Subcutaneous abdominal adipose tissue (tissue), 5 donors: ENCODE data around the gene FBXO31.
"Not testable (repeated sequence)": the region's sequence is repeated elsewhere in the genome, so short reads cannot be mapped to it uniquely, and the experiment has no call there.

Experiments used
- H3K27ac ChIP-seq: one replicate; pipeline ENCODE4 v1.7.0; 2013; ENCODE audit warnings: low read depth, mild to moderate bottlenecking, inconsistent platforms, low read length, moderate library complexity
- H3K27me3 ChIP-seq, 5 donors: one replicate each; pipeline ENCODE4 v1.7.0; 2013; ENCODE audit warnings: low read length in 5 of 5, inconsistent platforms in 1 of 5; ENCODE audit not compliant: control insufficient read depth in 5 of 5, insufficient read depth in 4 of 5
- H3K36me3 ChIP-seq, 5 donors: one replicate each; pipeline ENCODE4 v1.7.0; 2013; ENCODE audit warnings: low read length in 5 of 5; ENCODE audit not compliant: control insufficient read depth in 5 of 5, insufficient read depth in 5 of 5
- H3K4me1 ChIP-seq, 5 donors: one replicate each; pipeline ENCODE4 v1.7.0; 2013; ENCODE audit warnings: low read length in 5 of 5, mild to moderate bottlenecking in 3 of 5, moderate library complexity in 1 of 5; ENCODE audit not compliant: control insufficient read depth in 5 of 5, insufficient read depth in 5 of 5
- H3K4me3 ChIP-seq, 5 donors: one replicate each; pipeline ENCODE4 v1.7.0; 2013; ENCODE audit warnings: low read length in 5 of 5, low read depth in 1 of 5
- H3K9ac ChIP-seq, 5 donors: one replicate each; pipeline ENCODE4 v1.7.0; 2013; ENCODE audit warnings: low read length in 5 of 5, mild to moderate bottlenecking in 4 of 5, moderate library complexity in 3 of 5
- H3K9me3 ChIP-seq, 5 donors: one replicate each; pipeline ENCODE4 v1.7.0; 2013; ENCODE audit warnings: low read length in 5 of 5; ENCODE audit not compliant: control insufficient read depth in 5 of 5
- donor health status: healthy.
- donor health status: healthy.
- donor health status: healthy.
- donor health status: healthy.
- donor health status: healthy.

Gene FBXO31

GRCh38 chr16:87387942-87388817, 4.6 kb upstream of the FBXO31 start:
- Histone ChIP-seq H3K4me1 (peaks cover 8 to 41% (median 34%) of the 10 kb centered on the region in 5 donors), H3K36me3 (no peaks in the 10 kb centered on the region), H3K9me3 (no peaks in the 10 kb centered on the region), H3K4me3 (peak overlapping the region; percentile 32 to 45 (median 42)), H3K9ac (peak overlapping the region in 3 of 5 donors; percentile 28 to 63 (median 55)), H3K27me3 (no peaks in the 10 kb centered on the region), H3K27ac (peak overlapping the region; percentile 97)

- Histone ChIP-seq H3K4me1 (peaks cover 11 to 57% (median 52%) of the 10 kb centered on the region in 5 donors), H3K9ac (peak overlapping the region in 3 of 5 donors; percentile 75 to 77 (median 76)), H3K4me3 (peak overlapping the region; percentile 36 to 85 (median 79)), H3K27ac (peak overlapping the region; percentile 74)
- not testable (repeated sequence) for H3K9me3 ChIP-seq, H3K27me3 ChIP-seq, H3K36me3 ChIP-seq
Measured at GRCh38 chr16:87384875-87385167, 1.2 kb upstream of the FBXO31 start.

GRCh38 chr16:87384162-87384874, 742 bp upstream of the FBXO31 start:
- H3K27me3 ChIP-seq, result no peaks in the 10 kb centered on the region
- H3K9ac ChIP-seq, result peak overlapping the region in 4 of 5 donors; percentile 75 to 77 (median 76)
- peak overlapping the region; percentile 74 for H3K27ac ChIP-seq

GRCh38 chr16:87382023-87382785, 1.4 kb downstream of the FBXO31 start:
- Histone ChIP-seq H3K9ac (peak overlapping the region; percentile 48 to 88 (median 83)), H3K4me3 (peak overlapping the region; percentile 66 to 85 (median 79)), H3K4me1 (peaks cover 3 to 47% (median 43%) of the 10 kb centered on the region in 5 donors), H3K9me3 (no peaks in the 10 kb centered on the region), H3K36me3 (no peaks in the 10 kb centered on the region), H3K27me3 (no peaks in the 10 kb centered on the region), H3K27ac (peak overlapping the region; percentile 86)

More at GRCh38 chr16:87384162-87384874, 742 bp upstream of the FBXO31 start:
- Histone ChIP-seq H3K4me3 (peak overlapping the region; percentile 74 to 85 (median 79)), H3K4me1 (peaks cover 11 to 58% (median 52%) of the 10 kb centered on the region in 5 donors), H3K36me3 (no peaks in the 10 kb centered on the region), H3K9me3 (no peaks in the 10 kb centered on the region)

- Histone ChIP-seq H3K4me1 (peaks cover 3 to 46% (median 39%) of the 10 kb centered on the region in 5 donors), H3K27me3 (no peaks in the 10 kb centered on the region), H3K27ac (peak overlapping the region; percentile 76), H3K36me3 (no peaks in the 10 kb centered on the region), H3K9me3 (no peaks in the 10 kb centered on the region), H3K4me3 (peak overlapping the region; percentile 59 to 85 (median 79)), H3K9ac (peak overlapping the region; percentile 8 to 70 (median 43))
Measured at GRCh38 chr16:87380881-87381280, 2.7 kb downstream of the FBXO31 start.

GRCh38 chr16:87380403-87380802, 3.2 kb downstream of the FBXO31 start:
- Histone ChIP-seq H3K4me1 (peaks cover 3 to 51% (median 44%) of the 10 kb centered on the region in 5 donors), H3K27ac (peak overlapping the region; percentile 76), H3K36me3 (no peaks in the 10 kb centered on the region), H3K27me3 (no peaks in the 10 kb centered on the region), H3K4me3 (peak overlapping the region in 4 of 5 donors; percentile 29 to 85 (median 76)), H3K9ac (peak overlapping the region in 1 of 5 donors; percentile 57), H3K9me3 (no peaks in the 10 kb centered on the region)

- H3K4me1 ChIP-seq, result peaks cover 3 to 46% (median 43%) of the 10 kb centered on the region in 5 donors
- H3K4me3 ChIP-seq, H3K36me3 ChIP-seq, H3K27ac ChIP-seq, H3K9me3 ChIP-seq, H3K27me3 ChIP-seq, H3K9ac ChIP-seq: not testable (repeated sequence)
Measured at GRCh38 chr16:87379312-87379752, 4.2 kb downstream of the FBXO31 start.

- H3K36me3 ChIP-seq, result peaks cover 0 to 3% (median 0%) of the 10 kb centered on the region in 5 donors
- no peaks in the 10 kb centered on the region for H3K27me3 ChIP-seq
- H3K9ac ChIP-seq, result no peak overlapping the region
- H3K9me3 ChIP-seq, result no peaks in the 10 kb centered on the region
- H3K4me1 ChIP-seq, result peaks cover 3 to 30% (median 25%) of the 10 kb centered on the region in 5 donors
- no peak overlapping the region for H3K27ac ChIP-seq
- no peak overlapping the region for H3K4me3 ChIP-seq
Measured at GRCh38 chr16:87376660-87377059, 6.9 kb downstream of the FBXO31 start.

- peak overlapping the region in 1 of 5 donors; percentile 31 for H3K9ac ChIP-seq
- H3K36me3 ChIP-seq, result peaks cover 0 to 3% (median 0%) of the 10 kb centered on the region in 5 donors
- peaks cover 0 to 30% (median 17%) of the 10 kb centered on the region in 5 donors for H3K4me1 ChIP-seq
- H3K27me3 ChIP-seq, result no peaks in the 10 kb centered on the region
- H3K27ac ChIP-seq, result peak overlapping the region; percentile 37
- H3K9me3 ChIP-seq, result no peaks in the 10 kb centered on the region
- H3K4me3 ChIP-seq, result no peak overlapping the region
Measured at GRCh38 chr16:87375426-87376135, 8.0 kb downstream of the FBXO31 start.
